Esophagus muscularis mucosa (tissue), 4 donors: Measurements from ENCODE around the gene LMNTD2.

ENCODE experiments used
- CTCF ChIP-seq, 3 experiments: fragments of 200-600 bp in 2 of 3; fragments of 450-650 bp in 1 of 3; sonication (generic) in 2 of 3; IDR thresholded peaks; one replicate each; pipeline ENCODE4 v1.5.1; 2017 to 2019; ENCODE audit warnings: antibody characterized with exemption in 3 of 3, mild to moderate bottlenecking in 2 of 3, moderate library complexity in 1 of 3
- EP300 ChIP-seq: sonication (generic); formaldehyde crosslinking; IDR thresholded peaks from one replicate; pipeline ENCODE4 v1.6.1; 2017; ENCODE audit warnings: antibody characterized with exemption
- POLR2A ChIP-seq: fragments of 450-650 bp; IDR thresholded peaks from one replicate; pipeline ENCODE4 v1.6.1; 2017; ENCODE audit warnings: antibody characterized with exemption, moderate library complexity, mild to moderate bottlenecking, low read depth

DNA sequence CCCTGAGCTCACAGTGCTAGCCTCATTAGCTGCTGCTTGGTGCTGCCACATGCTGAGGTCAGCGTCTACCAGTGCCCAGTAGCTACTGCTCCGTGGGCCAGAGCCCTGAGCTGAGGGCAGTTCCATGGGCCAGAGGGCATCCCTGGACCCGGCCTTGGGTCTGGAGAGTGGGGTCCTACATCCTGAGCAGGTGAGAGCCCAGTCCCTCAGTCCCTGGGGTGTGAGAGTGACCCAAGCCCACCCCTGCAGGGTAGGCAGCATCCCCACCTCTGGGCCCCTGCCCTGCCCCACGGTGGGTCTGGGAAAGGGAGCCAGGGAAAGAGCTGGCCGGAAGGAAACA, 9.8 kb downstream of the LMNTD2 start:
- TF ChIP-seq CTCF (IDR thresholded peaks at IDR 0.05) (no peak), POLR2A (no peak), EP300 (no peak)
